COLO829 (cell line): ENCODE data around the gene EIF2S3.
"Not testable (repeated sequence)": the region's sequence is repeated elsewhere in the genome, so short reads cannot be mapped to it uniquely, and the experiment has no call there.

Experiments used
- DNase-seq: peaks from one replicate; pipeline ENCODE4 v3.0.0; 2012; ENCODE audit warnings: low spot score

The EIF2S3 gene

DNA sequence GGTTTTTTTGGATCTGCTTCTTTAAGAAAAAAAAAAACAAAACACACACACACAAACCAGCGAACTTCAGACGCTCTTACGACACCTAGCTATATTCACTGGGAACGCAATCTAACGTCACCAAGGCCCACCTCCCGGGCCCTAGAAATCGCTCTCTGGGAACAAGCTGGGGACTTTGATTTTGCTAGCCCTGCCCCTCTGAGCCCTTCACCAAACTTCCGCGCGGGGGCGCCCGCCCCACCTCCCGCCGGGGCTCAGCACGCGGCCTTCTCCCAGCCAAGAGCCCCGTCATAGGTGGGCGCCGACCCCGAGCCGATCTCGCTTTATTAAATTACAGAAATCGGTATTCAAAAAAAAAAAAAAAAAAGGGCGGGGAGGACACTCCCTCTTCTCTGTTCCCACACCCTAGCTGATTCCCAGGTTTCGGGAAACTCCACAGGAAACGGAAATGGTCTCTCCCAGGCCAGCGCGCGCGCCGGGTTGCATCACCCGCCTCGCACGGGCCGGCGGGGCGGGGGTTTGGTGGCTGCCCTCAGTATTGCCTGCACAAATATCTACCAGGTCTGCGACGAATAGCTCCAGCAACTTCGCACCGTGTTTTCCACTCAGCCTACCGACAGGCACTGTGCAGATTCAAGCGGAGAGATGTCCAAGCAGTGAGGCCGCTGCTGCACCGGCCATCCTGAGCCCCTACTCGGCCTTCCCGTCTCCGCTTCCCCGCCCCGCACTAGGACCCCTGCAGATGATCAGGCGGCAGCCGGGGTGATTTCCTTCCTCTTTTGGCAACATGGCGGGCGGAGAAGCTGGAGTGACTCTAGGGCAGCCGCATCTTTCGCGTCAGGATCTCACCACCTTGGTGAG lies at the start of gene EIF2S3:
Gene EIF2S3, plus strand, starts transcription at position 775 of the 861 bp plus-strand sequence. Its CDS starts 13 bp downstream, at position 788.
- peak; percentile 83 for DNase-seq

DNA sequence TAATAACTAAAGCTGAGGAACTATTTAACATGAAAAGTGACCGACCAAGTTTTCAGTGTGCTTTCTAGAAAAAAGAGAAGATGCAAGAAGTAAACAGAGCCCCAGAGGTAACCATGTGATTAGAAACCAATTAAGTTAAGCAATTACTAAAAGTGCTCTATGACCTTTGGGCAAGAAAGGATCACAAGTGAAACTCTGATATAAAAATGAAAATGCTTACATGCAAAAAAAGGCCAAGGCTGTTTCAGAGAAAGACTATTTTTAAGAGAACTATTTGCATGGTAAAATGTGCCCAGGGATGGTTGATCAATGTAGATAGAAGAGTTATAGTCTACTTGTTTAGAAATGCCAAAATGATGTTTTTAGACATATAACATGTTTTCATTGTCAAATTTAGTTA lies 49.7 kb upstream of the EIF2S3 start:
- no peak for DNase-seq

DNA sequence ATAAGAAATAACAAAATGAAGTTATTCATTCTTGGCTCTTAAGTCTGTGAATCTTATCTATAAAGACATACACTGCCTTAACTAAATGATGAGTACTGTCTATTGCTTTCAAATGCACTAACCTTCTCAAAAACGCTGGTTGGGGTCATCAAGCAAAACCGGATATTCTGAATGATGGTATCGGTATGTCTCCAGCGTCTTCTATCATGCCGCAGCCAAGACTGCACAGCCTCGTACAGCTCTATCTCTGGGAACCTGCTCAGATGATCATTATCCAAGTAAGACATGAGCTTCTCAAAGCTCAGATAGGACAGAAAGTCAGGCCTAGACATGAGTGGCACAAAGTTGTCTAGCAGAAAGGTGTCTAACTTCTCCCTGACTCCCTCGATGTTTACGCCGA lies 48.9 kb upstream of the EIF2S3 start:
- no peak for DNase-seq

DNA sequence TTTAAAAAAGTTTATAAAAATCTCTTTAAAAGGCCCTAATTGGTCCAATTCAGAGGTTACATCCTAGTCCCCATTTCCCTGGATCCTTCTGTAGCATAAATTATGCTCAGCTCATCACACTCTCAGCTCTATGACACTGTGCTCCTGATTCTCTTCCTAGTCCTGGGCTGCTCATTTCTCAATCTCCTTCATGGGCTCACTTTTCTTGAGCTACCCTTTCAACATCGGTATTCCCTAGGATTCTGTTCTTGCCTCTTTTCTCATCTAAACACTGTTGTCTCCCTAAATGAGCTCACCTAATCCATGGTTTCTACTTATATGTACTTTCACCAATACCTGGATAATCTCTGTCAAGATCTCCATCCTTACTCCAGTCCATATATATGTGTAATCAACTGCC lies 42.5 kb upstream of the EIF2S3 start:
- DNase-seq = no peak

DNA sequence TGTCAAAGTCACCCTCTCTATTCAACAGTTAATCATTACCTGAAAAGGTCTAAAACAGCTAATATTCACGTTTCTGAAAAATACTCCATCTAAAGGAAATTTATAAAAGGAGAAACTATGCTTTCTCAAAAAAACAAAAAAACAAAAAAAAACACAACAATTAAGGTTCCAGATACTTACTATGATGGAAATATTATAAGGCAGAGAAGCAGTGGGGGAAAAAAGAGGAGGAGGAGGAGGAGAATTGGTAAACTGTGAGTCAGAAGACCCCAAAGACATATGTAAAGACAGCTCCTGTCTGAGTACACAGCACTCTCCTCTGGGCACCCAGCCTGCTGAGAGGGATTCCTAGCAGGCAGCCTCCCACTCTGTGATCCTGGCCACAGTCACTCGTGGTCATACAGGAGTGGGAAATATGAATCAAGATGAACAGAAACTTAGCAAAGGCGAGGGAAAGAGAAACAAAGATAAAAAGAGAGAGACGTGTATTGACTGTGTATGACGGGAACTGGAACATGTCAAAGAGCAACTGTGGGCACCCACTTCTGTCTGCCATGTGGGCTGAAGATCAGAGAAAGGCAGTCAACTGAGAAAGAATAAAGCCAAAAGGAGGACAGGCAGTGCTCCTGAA lies 40.3 kb upstream of the EIF2S3 start:
- no peak for DNase-seq

DNA sequence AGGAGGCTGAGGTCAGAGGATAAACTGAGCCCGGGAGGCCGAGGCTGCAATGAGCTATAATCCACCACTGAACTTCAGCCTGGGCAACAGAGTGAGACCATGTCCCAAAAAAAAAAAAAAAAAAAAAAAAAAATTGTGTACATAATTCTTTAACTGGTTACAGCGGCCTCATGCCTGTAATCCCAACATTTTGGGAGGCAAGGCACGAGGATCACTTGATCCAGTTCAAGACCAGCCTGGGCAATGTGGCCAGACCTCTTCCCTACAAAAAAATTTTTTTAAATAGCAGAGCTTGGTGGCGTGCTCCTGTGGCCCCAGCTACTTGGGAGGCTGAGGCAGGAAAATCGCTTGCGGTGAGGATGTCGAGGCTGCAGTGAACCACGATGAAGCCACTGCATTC lies 37.1 kb upstream of the EIF2S3 start:
- DNase-seq = no peak

DNA sequence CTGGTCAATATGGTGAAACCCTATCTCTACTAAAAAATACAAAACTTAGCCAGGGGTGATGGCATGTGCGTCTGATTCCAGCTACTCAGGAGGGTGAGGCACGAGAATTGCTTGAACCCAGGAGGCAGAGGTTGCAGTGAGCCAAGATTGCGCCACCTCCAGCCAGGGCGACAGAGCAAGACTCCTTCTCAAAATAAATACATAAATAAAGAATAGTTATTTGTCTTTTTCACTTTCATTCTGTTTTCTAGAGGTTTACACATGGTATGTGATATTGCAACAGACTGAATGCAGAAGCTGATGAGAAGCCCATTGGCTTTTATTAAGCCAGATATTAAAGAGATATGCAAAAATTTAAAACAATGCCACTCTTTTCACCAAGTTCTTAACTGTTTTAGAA lies 35.9 kb upstream of the EIF2S3 start:
- DNase-seq = no peak

DNA sequence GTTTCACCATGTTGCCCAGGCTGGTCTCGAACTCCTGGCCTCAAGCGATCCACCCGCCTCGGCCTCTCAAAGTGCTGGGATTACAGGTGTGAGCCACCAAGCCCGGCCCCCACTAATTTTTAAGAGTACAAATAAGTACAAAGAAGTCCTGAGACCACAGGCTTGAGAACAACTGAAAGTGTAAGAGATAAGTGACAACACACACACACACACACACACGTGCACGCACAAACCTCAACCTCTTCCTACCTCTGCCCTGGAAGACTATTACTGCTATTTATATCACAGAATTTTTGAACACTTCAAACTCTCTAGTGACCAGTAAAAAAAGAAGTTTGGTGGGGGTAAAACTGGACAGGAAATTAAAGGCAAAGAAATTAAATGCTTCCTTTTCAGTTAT lies 35.3 kb upstream of the EIF2S3 start:
- no peak for DNase-seq

DNA sequence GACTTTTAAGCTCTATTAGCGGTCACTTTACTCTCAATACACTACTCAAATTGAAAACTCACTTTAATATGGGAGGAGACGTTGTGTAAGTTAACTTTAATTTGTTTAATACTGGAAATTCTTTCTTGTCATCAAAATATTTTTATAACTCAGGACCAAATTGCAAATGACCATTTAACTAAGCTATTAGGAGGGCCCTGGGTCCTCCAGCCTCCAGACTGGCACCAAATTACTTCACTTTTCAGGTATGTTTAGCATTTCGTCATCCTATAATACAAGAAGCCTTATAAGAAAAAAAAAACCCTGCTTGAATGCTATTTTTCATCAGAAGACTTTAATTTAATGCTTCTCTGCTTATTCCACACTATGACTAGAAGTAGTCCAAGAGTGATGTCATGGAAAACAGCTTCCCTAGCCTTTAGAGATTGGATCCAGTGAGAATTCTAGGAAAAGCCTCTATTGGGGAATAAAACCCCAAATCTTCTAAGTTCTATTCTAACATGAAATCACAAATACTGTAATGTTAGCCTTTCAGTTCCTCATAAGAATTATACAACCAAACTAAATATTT lies 34.4 kb upstream of the EIF2S3 start:
- no peak for DNase-seq

DNA sequence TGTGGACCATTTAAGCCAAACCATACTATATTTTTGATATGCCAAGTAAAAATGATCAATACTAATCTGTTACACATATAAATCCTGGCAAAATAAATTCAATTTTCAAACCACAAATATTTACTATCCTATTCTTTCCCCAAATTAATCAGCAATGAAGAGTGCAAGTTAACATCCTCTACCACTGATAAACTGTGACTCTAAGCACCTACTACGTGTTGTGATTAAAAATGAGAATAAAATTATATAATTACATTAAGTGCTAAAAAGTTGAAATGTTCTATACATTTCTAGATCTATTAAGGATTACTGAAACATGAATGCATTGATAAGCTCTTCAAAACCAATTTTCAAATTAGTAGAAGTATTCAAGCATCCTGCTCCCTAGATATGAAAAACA lies 31.2 kb upstream of the EIF2S3 start:
- no peak for DNase-seq

DNA sequence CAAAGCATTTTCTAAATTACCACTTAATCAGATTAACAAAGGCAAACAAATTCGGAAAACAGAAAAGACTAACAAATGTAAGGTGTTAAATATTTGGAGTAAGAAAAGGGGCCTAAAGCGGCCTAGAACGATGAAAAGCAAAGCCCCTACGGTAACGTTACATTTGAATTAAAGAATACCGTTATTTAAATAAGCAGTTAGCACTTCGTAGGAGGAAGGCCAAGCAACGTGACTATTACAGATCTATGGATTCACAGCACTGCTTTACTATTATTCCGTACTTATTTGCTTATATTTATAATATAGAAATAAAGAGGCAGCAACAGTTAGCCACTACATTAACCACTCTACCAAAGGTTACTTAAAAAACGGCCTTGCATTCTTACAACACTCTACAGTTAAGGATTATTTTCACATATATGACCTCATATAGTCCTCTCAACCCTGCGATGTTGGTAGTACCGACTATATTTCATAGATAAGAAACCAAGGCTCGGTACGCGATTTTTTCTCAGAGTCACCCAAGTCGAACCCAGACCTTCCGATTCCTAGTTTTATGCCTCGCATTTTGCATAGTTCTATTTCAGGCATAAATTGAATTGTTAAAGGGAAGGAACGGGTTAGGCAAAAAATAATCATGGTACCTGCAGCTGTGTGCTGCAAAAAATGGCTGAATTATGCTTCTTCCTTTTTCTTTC lies 30.6 kb upstream of the EIF2S3 start:
- DNase-seq = no peak

DNA sequence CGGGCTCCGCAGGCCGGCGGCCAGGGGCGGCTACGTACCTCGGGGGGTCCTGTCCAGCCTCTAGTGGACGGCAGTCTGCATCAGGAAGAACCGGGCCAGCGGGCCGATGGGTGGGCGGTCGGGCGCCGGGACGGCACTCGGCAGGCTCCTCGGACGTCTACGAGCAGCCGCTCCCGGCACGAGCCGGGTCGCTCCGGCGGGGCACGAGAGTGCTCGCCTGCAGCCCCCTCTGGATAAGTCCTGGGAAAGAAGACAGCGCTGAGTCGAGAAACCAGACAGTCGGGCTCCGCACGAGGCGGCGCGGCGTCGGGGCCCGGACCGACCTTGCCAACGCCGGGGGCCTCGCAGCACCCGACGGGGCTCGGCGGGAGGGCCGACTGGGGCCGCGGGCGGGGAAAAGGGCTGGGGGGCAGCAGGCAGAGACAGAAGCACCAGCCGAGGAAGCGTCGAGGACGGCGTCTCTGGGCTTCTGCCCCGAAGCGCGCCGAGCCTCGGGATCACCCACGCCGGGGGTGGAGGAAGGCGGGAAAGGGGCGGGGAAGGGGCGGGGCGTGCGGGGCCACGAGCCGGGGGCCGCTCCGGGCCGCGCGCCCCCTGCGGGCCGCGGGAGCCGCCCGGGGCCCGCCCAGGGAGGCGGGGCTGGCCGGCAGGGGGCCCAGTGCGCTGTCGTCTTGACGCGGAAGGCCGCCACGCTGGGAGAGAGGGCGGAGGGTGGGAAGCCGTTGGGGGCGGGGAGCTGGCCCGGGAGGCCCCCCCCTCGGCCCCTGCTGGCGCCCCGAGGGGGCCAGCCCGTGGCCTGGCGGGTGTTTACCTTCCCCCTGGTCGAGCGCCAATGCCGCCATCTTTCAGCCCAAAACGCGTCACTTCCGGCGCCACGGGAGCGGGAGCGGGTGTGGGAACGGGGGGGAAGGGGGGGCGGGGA lies 29.7 kb upstream of the EIF2S3 start:
- DNase-seq = peak; percentile 79

DNA sequence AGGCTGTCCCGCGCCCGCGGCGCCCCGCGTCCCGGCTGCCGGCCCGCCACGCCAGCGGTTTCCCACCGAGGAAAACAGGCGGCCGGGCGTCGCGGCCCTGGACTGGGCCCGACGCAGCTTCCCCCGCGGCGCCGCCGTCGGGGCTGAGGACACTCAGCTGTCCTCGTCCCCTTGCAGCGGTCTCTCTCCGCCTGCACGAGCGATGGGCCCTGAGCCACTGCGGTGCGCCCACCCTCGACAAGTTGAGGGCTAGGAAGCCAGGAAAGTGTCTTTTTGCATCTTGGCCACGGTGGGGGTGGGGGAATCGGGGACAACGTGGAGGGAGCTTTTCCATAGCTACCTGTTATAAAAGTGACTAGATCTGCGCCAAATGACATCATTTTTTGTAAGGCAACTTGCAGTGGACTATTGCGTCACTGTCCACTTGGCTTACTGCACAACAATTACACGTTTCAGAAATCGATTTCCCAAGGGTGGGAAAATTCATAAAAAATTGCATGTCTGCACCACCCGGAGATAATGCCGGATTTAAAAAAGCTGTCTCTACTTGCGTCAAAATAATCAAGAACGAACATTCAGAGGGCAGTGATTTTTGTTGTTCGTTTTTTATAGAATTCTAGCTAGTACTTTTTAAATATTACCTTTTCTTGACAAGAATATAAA lies 28.9 kb upstream of the EIF2S3 start:
- DNase-seq = peak; percentile 8

DNA sequence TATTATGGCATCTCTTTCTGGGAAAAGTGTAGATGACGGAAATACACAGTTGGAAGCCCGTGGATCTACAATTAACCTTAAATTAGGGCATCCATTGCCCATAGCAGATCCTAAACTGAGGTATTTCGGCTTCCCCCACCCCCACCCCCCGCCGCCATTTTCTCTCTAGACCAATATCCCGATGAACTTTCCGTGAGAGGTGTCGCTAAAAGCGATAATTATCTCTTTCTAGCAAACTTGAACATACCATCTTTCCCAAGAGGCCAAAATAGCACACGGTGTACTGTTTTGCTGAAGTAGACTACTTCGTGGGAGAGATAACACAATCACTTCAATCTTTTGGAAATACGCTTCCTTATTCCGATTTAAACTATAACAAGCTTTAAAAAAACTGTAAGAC lies 28.3 kb upstream of the EIF2S3 start:
- DNase-seq = no peak

DNA sequence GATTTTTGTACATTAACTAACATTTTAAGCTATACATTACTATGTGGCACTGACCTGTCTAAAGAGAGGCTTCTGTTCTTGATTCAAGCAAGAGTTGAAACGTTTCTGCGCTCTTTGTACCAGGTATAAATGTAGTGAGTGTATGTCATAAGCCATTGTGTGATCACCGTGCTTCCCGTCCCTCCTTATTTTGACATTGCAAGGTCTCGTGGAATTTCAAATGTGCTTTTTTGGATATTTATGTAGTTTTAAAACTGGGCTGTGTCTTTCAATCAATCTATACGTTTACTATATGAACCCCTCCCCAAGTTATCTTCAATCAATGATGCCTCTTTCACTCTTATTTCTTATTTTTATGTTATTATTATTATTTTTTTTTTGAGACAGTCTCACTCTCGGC lies 27.7 kb upstream of the EIF2S3 start, which contains the start of gene KLHL15:
Gene KLHL15, minus strand, starts transcription at position 101 of the 400 bp plus-strand sequence. CDS start 20,493 bp downstream, outside the sequence.
- no peak for DNase-seq

DNA sequence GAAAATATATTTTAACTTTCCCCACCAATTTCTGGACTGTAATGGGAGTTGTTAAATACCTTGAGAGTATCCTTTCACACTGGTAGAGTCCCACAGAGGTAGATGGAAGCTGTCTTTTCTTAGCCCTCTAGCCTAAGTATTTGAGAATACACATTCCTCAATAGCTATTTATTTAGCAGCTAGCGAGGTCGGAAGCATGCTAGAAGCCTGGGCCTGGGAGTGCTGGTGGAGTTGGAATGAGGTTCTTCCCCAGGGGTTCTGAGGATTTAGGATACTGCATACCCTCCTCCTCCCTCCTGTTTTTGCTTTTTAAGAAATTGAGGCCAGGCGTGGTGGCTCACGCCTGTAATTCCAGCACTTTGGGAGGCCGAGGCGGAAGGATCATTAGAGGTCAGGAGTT lies 26.8 kb upstream of the EIF2S3 start:
- DNase-seq = no peak

DNA sequence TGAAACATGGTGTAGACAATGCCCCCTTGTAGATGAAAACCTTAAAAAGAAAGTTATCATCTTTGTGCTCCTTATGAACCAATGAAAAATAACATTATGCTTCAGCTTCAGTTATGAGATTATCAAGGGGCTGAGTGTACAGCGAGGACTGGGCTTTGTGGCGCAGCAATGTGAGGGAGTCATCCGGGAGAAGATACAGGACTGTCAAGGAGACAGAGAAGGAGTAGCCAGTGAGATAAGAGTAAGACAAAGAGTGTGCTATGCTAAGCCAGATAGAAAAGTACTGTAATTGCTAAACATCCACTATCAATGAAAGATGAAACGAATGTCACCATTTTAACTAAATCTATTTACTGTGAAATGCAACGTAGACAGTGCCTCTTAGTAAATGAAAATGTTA lies 24.2 kb upstream of the EIF2S3 start:
- no peak for DNase-seq

DNA sequence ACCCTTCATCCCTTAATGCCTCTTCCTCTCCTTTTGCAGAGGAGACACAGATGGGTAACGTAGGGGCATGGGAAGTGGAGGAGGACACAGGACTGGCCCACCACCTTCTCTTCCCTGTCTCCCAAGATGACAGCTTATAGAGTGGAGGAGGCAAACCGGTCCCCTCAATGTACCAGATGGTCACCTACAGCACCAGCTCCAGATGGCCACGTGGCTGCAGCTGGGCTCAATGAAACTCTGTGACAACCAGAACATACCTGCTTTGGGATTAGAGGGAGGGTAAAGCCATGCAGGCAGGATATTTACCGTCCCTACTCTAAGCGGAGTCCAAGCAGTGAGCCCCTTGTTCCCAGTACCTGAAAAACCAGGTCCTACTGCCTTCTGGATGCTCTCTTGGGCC lies 20.3 kb upstream of the EIF2S3 start:
- no peak for DNase-seq

DNA sequence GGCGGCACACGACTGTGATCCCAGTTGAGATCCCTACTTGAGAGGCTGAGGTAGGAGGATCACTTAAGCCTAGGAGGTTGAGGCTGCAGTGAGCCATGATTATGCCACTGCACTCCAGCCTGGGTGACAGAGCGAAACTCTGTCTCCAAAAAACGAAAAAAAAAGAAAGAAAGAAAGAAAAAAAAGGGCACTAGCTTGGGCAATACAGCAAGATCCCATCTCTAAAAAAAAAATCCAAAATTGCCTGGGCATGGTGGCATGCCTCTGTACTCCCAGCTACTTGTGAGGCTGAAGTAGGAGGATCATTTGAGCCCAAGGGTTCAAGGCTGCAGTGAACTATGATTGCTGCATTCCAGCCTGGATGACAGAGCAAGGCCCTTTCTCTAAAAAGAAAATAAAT lies 17.0 kb upstream of the EIF2S3 start:
- no peak for DNase-seq

DNA sequence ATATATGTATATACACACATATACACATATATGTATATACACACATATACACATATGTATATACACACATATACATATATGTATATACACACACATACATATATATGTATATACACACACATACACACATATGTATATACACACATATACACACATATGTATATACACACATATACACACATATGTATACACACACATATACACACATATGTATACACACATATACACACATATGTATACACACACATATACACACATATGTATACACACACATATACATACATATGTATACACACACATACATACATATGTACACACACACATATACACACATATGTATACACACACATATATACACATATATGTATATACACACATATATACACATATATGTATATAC lies 8.7 kb upstream of the EIF2S3 start:
- not testable (repeated sequence) for DNase-seq

DNA sequence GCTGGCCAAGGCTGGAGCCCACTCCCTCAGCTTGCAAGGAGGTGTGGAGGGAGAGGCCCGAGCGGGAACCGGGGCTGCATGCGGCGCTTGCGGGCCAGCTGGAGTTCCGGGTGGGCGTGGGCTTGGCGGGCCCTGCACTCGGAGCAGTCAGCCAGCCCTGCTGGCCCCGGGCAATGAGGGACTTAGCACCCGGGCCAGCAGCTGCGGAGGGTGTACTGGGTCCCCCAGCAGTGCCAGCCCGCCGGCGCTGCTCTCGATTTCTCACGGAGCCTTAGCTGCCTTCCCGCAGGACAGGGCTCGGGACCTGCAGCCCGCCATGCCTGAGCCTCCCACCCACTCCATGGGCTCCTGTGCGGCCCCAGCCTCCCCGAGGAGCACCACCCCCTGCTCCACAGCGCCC lies 5.1 kb upstream of the EIF2S3 start:
- not testable (repeated sequence) for DNase-seq
